ENCODE results near the gene CDYL2.

CDYL2 gene, protein sequence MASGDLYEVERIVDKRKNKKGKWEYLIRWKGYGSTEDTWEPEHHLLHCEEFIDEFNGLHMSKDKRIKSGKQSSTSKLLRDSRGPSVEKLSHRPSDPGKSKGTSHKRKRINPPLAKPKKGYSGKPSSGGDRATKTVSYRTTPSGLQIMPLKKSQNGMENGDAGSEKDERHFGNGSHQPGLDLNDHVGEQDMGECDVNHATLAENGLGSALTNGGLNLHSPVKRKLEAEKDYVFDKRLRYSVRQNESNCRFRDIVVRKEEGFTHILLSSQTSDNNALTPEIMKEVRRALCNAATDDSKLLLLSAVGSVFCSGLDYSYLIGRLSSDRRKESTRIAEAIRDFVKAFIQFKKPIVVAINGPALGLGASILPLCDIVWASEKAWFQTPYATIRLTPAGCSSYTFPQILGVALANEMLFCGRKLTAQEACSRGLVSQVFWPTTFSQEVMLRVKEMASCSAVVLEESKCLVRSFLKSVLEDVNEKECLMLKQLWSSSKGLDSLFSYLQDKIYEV

DNA sequence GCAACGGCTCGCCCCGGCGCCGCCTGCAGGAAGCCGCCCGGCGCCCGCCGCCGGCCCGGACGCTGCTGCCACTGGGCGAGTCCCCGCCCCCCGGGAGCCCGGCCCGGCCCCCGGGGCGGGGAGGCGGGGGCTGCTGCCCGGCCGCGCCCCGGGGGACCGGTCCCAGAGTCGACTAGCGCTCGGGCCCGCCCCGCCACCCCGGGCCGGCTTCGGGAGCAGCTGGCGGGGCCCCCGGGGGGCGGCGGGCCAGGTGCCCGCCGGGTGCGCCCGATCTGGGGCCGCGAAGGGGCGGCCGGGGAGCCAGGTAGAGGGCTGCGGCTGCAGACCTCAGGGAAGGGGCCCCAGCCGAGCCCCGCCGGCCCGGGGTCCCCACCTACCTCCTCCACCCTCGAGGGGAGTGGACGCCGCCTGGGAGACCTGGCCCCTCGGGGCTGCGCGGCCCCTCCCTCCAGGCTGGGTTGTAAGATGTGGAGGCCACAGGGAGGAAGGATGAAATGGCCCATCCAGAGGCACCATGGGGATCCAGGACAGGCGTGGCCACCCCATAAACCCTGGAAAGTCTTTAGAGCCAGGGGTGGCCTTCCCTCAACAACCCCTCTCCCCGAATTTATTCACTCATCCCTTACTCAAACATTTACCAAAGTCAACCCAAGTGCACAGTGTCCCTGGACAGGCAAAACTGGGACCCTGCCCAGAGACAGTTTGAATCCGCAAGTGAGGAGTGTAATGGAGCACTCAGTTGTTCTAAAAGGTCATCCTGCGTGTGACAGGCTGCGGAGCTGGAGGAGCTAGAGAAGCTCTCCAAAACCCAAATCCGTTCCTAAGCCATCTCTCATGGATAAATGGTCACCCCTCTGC lies at the start of gene CDYL2:
CDYL2 (minus strand) TSS at position 73 of the 858 bp plus-strand sequence. CDS start 425 bp downstream, outside the sequence.
- Histone ChIP-seq H3K4me1 (ENCODE audit: control insufficient read depth, insufficient read depth, low read length) (no peaks in the 10 kb centered on the region), H3K9me3 (ENCODE audit: control insufficient read depth, insufficient read depth, low read depth, low read length) (no peaks in the 10 kb centered on the region), H3K36me3 (ENCODE audit: control insufficient read depth, insufficient read depth, low read length) (no peaks in the 10 kb centered on the region), H3K27ac (ENCODE audit: low read depth, low read length) (no peak within 1 kb of the TSS), H3K27me3 (ENCODE audit: control insufficient read depth, insufficient read depth, low read length) (peaks cover 58% of the 10 kb centered on the region), H3K9ac (ENCODE audit: low read length) (peak within 1 kb of the TSS; percentile 41), H3K4me3 (ENCODE audit: low read depth, low read length) (peak within 1 kb of the TSS; percentile 84)

DNA sequence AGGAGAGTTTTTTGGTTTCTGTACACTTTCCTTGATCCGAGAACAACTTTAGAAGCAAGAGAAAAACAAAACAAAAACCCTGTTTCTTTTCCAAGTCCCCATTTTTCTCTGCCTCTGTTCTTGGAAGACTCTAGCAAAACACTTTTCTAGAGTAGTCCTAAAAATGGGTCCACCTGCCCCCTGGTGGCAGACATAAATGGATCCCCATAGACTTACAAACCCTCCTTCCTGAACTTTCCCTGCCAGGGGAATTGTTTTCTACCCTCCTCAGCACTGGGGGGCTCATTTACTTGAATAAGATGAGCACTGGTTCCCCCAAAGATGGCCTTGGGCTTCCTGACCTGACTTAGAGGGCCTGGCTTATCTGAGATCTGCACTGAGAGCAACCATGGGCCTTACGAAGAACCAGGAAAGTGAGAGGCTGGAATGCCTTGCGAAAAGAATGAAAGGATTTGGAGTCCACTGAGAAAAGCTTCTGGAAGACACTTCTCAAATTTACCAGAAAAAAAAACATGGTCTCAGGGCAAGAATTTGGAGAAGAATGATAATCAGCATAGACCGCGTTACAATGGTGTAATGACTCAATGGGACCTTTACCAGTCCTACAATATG lies 48.0 kb upstream of the CDYL2 start:
- H3K27me3 ChIP-seq (ENCODE audit: control insufficient read depth, insufficient read depth, low read length): no peaks in the 10 kb centered on the region
- no peak overlapping the region for H3K9ac ChIP-seq (ENCODE audit: low read length)
- H3K27ac ChIP-seq (ENCODE audit: low read depth, low read length): no peak overlapping the region
- H3K9me3 ChIP-seq (ENCODE audit: control insufficient read depth, insufficient read depth, low read depth, low read length): no peaks in the 10 kb centered on the region
- H3K4me3 ChIP-seq (ENCODE audit: low read depth, low read length): no peak overlapping the region
- H3K36me3 ChIP-seq (ENCODE audit: control insufficient read depth, insufficient read depth, low read length): no peaks in the 10 kb centered on the region
- no peaks in the 10 kb centered on the region for H3K4me1 ChIP-seq (ENCODE audit: control insufficient read depth, insufficient read depth, low read length)

DNA sequence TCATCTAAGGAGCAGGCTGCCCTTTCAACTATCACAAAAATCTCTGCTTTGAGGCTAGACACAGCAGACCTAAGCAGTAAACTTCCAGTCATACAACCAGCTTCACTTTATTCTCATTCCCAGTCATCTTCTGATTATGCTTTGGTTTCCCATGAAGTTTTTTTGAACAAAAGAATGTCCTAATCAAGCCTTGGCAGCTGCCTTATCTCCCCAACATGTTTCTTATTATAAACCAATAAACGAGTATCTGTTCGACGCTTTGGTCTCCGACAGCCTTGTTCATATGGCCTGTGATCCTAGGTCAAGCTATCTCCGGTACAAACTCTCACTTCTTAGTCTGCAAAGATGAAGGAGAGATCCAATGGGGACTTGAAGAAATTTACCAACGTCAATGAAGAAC lies 47.4 kb upstream of the CDYL2 start:
- no peak overlapping the region for H3K9ac ChIP-seq (ENCODE audit: low read length)
- H3K36me3 ChIP-seq (ENCODE audit: control insufficient read depth, insufficient read depth, low read length): no peaks in the 10 kb centered on the region
- no peaks in the 10 kb centered on the region for H3K9me3 ChIP-seq (ENCODE audit: control insufficient read depth, insufficient read depth, low read depth, low read length)
- no peaks in the 10 kb centered on the region for H3K4me1 ChIP-seq (ENCODE audit: control insufficient read depth, insufficient read depth, low read length)
- no peaks in the 10 kb centered on the region for H3K27me3 ChIP-seq (ENCODE audit: control insufficient read depth, insufficient read depth, low read length)
- H3K4me3 ChIP-seq (ENCODE audit: low read depth, low read length): no peak overlapping the region
- no peak overlapping the region for H3K27ac ChIP-seq (ENCODE audit: low read depth, low read length)

DNA sequence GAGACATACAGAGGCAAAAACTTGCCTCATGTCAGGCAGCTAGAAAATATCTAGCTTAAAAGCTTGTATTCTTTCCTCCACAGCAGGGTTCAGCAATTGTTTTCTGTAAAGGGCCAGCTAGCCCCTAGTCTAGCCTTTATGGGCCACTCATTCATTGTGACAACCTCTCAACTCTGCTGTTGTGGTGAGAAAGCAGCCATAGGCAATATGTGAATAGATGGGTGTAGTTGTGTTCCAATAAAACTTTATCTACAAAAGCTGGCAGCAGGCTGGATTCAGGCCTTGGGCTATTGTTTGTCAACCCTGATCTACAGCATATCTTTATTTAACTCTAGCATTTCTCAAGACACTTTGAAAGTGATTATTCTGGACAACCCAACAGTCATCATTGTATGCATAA lies 46.4 kb upstream of the CDYL2 start:
- Histone ChIP-seq H3K27me3 (ENCODE audit: control insufficient read depth, insufficient read depth, low read length) (no peaks in the 10 kb centered on the region), H3K4me1 (ENCODE audit: control insufficient read depth, insufficient read depth, low read length) (no peaks in the 10 kb centered on the region), H3K4me3 (ENCODE audit: low read depth, low read length) (no peak overlapping the region), H3K27ac (ENCODE audit: low read depth, low read length) (no peak overlapping the region), H3K36me3 (ENCODE audit: control insufficient read depth, insufficient read depth, low read length) (no peaks in the 10 kb centered on the region), H3K9me3 (ENCODE audit: control insufficient read depth, insufficient read depth, low read depth, low read length) (no peaks in the 10 kb centered on the region), H3K9ac (ENCODE audit: low read length) (no peak overlapping the region)

DNA sequence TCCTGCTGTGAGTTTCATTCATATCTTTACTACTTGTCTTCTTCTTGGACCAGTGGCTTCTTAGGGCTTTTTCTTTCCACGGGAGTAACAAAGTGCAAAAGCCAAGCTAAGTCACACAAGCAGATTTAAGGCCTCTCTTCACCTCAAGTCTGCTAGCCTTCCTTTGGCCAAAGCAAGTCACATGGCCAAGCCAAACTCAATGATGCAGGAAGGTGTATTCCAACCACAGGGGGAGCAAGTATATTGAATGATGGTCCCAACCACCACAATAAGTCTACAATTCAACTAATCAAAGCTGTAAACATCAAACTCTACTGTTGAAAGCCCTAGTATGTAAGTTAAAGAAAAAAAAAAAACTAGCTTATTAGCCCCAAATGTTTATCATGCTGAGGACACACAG lies 44.5 kb upstream of the CDYL2 start:
- peaks cover 5% of the 10 kb centered on the region; the same call in 1 of the 2 replicates for H3K9me3 ChIP-seq (ENCODE audit: control insufficient read depth, insufficient read depth, low read depth, low read length)
- no peak overlapping the region for H3K27ac ChIP-seq (ENCODE audit: low read depth, low read length)
- H3K36me3 ChIP-seq (ENCODE audit: control insufficient read depth, insufficient read depth, low read length): no peaks in the 10 kb centered on the region
- no peak overlapping the region for H3K4me3 ChIP-seq (ENCODE audit: low read depth, low read length)
- H3K4me1 ChIP-seq (ENCODE audit: control insufficient read depth, insufficient read depth, low read length): no peaks in the 10 kb centered on the region
- no peak overlapping the region for H3K9ac ChIP-seq (ENCODE audit: low read length)
- H3K27me3 ChIP-seq (ENCODE audit: control insufficient read depth, insufficient read depth, low read length): no peaks in the 10 kb centered on the region

DNA sequence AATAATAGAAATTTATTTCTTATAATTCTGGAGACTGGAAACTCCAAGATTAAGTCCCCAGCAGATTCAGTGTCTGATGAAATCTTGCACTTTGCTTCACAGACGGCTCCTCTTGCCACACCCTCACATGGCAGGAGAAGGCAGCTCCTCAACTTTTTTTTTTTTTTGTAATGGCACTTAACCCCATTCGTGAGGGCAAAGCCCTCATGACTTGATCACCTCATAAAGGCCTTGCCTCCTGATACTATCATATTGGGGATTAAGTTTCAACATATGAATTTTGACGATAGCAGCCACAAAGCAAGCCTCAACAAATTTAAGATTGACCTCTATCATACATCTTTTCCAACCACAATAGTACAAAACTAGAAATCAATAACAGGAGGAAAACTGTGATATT lies 42.3 kb upstream of the CDYL2 start:
- Histone ChIP-seq H3K36me3 (ENCODE audit: control insufficient read depth, insufficient read depth, low read length) (no peaks in the 10 kb centered on the region), H3K4me1 (ENCODE audit: control insufficient read depth, insufficient read depth, low read length) (no peaks in the 10 kb centered on the region)

DNA sequence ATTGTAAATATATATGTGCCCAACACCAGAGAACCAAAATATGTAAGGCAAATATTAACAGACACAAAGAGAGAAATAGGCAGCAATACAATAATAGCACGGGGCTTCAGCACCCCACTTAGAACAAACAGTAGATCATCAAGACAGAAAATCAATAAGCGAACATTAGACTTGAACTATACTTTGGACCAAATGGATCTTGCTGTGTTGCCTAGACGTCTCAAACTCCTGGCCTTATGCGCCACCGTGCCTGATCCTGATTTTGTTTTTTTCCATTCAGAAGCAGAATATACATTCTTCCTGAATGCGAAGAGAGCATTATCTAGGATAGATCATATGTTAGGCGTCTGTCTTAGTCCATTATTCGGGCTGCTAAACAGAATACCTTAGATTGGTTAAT lies 41.9 kb upstream of the CDYL2 start:
- Histone ChIP-seq H3K36me3 (ENCODE audit: control insufficient read depth, insufficient read depth, low read length) (no peaks in the 10 kb centered on the region), H3K27ac (ENCODE audit: low read depth, low read length) (no peak overlapping the region), H3K9ac (ENCODE audit: low read length) (no peak overlapping the region), H3K27me3 (ENCODE audit: control insufficient read depth, insufficient read depth, low read length) (no peaks in the 10 kb centered on the region), H3K9me3 (ENCODE audit: control insufficient read depth, insufficient read depth, low read depth, low read length) (peaks cover 20% of the 10 kb centered on the region), H3K4me1 (ENCODE audit: control insufficient read depth, insufficient read depth, low read length) (no peaks in the 10 kb centered on the region), H3K4me3 (ENCODE audit: low read depth, low read length) (no peak overlapping the region)

More for the DNA sequence above, 42.3 kb upstream of the CDYL2 start:
- H3K9me3 ChIP-seq (ENCODE audit: control insufficient read depth, insufficient read depth, low read depth, low read length): peaks cover 16% of the 10 kb centered on the region
- no peak overlapping the region for H3K27ac ChIP-seq (ENCODE audit: low read depth, low read length)
- no peaks in the 10 kb centered on the region for H3K27me3 ChIP-seq (ENCODE audit: control insufficient read depth, insufficient read depth, low read length)
- H3K4me3 ChIP-seq (ENCODE audit: low read depth, low read length): no peak overlapping the region
- H3K9ac ChIP-seq (ENCODE audit: low read length): no peak overlapping the region

DNA sequence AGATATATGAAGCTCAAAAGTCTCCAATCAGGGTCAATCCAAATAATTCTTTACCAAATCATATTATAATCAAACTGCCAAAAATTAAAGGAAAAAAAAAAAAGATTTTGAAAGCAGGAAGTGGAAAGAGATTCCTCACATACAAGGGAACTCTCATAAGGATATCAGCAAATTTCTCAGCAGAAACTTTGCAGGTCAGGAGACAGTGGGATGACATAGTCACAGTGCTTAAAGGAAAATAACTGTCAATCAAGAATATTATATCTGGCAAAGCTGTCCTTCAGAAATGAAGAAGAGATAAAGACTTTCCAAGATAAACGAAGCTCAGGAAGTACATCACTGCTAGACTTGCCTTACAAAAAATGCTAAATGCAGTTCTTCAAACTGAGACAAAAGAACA lies 40.0 kb upstream of the CDYL2 start:
- Histone ChIP-seq H3K4me1 (ENCODE audit: control insufficient read depth, insufficient read depth, low read length) (no peaks in the 10 kb centered on the region), H3K9ac (ENCODE audit: low read length) (no peak overlapping the region), H3K36me3 (ENCODE audit: control insufficient read depth, insufficient read depth, low read length) (no peaks in the 10 kb centered on the region), H3K27me3 (ENCODE audit: control insufficient read depth, insufficient read depth, low read length) (no peaks in the 10 kb centered on the region), H3K27ac (ENCODE audit: low read depth, low read length) (no peak overlapping the region), H3K4me3 (ENCODE audit: low read depth, low read length) (no peak overlapping the region), H3K9me3 (ENCODE audit: control insufficient read depth, insufficient read depth, low read depth, low read length) (peaks cover 30% of the 10 kb centered on the region)

DNA sequence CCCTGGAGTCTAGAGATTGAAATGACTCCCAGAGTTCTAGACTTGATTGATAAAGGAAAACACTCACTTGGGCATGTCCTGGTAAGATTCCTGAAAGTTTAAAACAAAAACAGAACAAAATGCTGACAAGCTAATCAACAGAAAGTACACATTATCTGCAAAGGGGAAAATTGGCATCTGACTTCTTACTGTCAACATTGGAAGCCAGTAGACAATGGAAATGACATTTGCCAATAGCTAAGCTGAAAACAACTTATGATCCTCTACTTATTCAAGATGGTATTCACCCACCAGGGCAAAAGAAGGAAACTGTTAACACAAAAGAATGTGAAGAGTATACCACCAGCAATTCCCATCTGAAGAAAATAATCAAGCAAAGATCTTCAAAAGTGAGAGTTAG lies 36.8 kb upstream of the CDYL2 start:
- Histone ChIP-seq H3K9ac (ENCODE audit: low read length) (no peak overlapping the region), H3K27ac (ENCODE audit: low read depth, low read length) (no peak overlapping the region), H3K4me3 (ENCODE audit: low read depth, low read length) (no peak overlapping the region), H3K4me1 (ENCODE audit: control insufficient read depth, insufficient read depth, low read length) (no peaks in the 10 kb centered on the region), H3K36me3 (ENCODE audit: control insufficient read depth, insufficient read depth, low read length) (no peaks in the 10 kb centered on the region), H3K27me3 (ENCODE audit: control insufficient read depth, insufficient read depth, low read length) (no peaks in the 10 kb centered on the region), H3K9me3 (ENCODE audit: control insufficient read depth, insufficient read depth, low read depth, low read length) (peaks cover 30% of the 10 kb centered on the region)

DNA sequence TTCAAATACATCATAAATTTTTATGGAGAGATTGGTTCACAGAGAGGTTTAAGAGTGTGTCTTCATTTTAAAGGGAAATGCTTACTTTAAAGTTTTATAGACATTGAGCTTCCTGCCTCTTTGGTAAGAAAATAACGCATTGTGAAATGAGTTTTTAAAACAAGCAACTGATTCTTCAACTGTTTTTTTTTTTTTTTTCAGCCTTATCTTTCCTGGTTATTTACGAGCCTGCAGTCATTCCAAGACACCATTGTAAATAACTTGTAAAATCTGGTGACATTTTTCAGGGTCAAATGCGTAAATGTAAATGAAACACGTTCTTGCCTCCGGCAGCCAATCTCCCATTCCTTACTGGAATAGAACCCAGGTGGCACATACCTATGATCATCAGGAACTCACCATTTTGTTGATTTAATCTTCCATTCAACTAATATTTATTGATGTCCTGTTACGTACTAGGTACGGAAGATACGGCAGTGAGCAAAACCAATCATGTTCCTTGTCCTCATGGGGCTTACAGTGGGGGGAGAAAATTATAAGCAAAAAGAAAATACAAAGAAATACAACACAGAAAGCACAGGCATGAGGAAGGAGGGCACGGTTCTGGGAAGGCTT lies 33.2 kb upstream of the CDYL2 start:
- Histone ChIP-seq H3K9me3 (ENCODE audit: control insufficient read depth, insufficient read depth, low read depth, low read length) (peaks cover 19% of the 10 kb centered on the region), H3K36me3 (ENCODE audit: control insufficient read depth, insufficient read depth, low read length) (no peaks in the 10 kb centered on the region), H3K4me1 (ENCODE audit: control insufficient read depth, insufficient read depth, low read length) (no peaks in the 10 kb centered on the region), H3K9ac (ENCODE audit: low read length) (no peak overlapping the region), H3K27ac (ENCODE audit: low read depth, low read length) (no peak overlapping the region), H3K4me3 (ENCODE audit: low read depth, low read length) (no peak overlapping the region), H3K27me3 (ENCODE audit: control insufficient read depth, insufficient read depth, low read length) (no peaks in the 10 kb centered on the region)

Measured in HUES6 (cell line).